CD4-positive, alpha-beta T cell (primary cell): ENCODE measurements around the gene EPC2. TPM values are rescaled to one million over a fixed set of nuclear protein-coding genes. Genes with fewer than 3 reads are reported as not detected.

Source experiments
- ATAC-seq: fragments of 200-7000 bp; cut with Tn5 transposase; one replicate; pipeline ENCODE4 v1.10.0; 2022; ENCODE audit warnings: mild to moderate bottlenecking; ENCODE audit not compliant: poor library complexity
- CTCF ChIA-PET: fragments of 350-600 bp; sonication (Branson Sonifier 250); formaldehyde crosslinking; loops from one replicate; lab custom pipeline; 2021; ENCODE audit warnings: antibody characterized with exemption, inconsistent platforms; lab: Charles Lee
- POLR2A ChIA-PET: fragments of 350-600 bp; sonication (Branson Sonifier 250); formaldehyde crosslinking; loops from one replicate; lab custom pipeline; 2021; ENCODE audit warnings: antibody characterized with exemption, inconsistent platforms; lab: Charles Lee
- DNase-seq, 14 experiments: peaks; one replicate each; pipeline ENCODE4 v3.0.0-alpha.2; 2013 to 2020; ENCODE audit warnings: mixed read lengths in 2 of 14
- H3K27ac ChIP-seq, 2 donors: one replicate each; pipeline versions ENCODE4 v1.5.1 to v1.7.0; 2013; ENCODE audit warnings: low read length in 2 of 2, low read depth in 1 of 2, mild to moderate bottlenecking in 1 of 2
- H3K27me3 ChIP-seq, 2 experiments: 1 replicate in 1 of 2; 2 replicates in 1 of 2; pipeline versions ENCODE4 v1.6.1 to v1.7.0; 2013; ENCODE audit warnings: low read length in 2 of 2, control low read depth in 1 of 2, mild to moderate bottlenecking in 1 of 2, moderate library complexity in 1 of 2; ENCODE audit not compliant: insufficient read depth in 2 of 2, control insufficient read depth in 1 of 2
- H3K36me3 ChIP-seq: one replicate; pipeline ENCODE4 v1.6.1; 2013; ENCODE audit warnings: low read length, control low read depth; ENCODE audit not compliant: insufficient read depth
- H3K4me1 ChIP-seq: one replicate; pipeline ENCODE4 v1.6.1; 2013; ENCODE audit warnings: low read length, control low read depth; ENCODE audit not compliant: insufficient read depth
- H3K4me3 ChIP-seq: one replicate; pipeline ENCODE4 v1.5.1; 2013; ENCODE audit warnings: mild to moderate bottlenecking, low read length, moderate library complexity
- H3K9me3 ChIP-seq, 2 experiments: 1 replicate in 1 of 2; 2 replicates in 1 of 2; pipeline versions ENCODE4 v1.6.1 to v1.7.0; 2013; ENCODE audit warnings: low read length in 2 of 2, mild to moderate bottlenecking in 2 of 2, control low read depth in 1 of 2, moderate library complexity in 1 of 2; ENCODE audit not compliant: control insufficient read depth in 1 of 2, insufficient read depth in 1 of 2
- H3K27ac Mint-ChIP-seq: one replicate; pipeline ENCODE4 v1.8.0; 2020; ENCODE audit warnings: mixed read lengths
- H3K27me3 Mint-ChIP-seq: one replicate; pipeline ENCODE4 v1.8.0; 2021; ENCODE audit warnings: mixed read lengths
- H3K36me3 Mint-ChIP-seq: one replicate; pipeline ENCODE4 v1.8.0; 2021; ENCODE audit warnings: low read depth, mixed read lengths
- H3K4me1 Mint-ChIP-seq: one replicate; pipeline ENCODE4 v1.8.0; 2021; ENCODE audit warnings: low read depth, mixed read lengths
- H3K4me3 Mint-ChIP-seq: one replicate; pipeline ENCODE4 v1.8.0; 2020; ENCODE audit warnings: mild to moderate bottlenecking, mixed read lengths
- H3K9me3 Mint-ChIP-seq: one replicate; pipeline ENCODE4 v1.8.0; 2020; ENCODE audit warnings: mixed read lengths
- intact Hi-C, 2 experiments: fragments of 100-400 bp; cut with DNase I in 1 of 2; cut with micrococcal nuclease in 1 of 2; formaldehyde crosslinking; loops; one replicate each; pipeline versions ENCODE4 v1.15.1 to v1.9.0; 2023 to 2025; cut with DNase I, micrococcal nuclease
- total RNA-seq, 174 experiments: library from RNA in 2 of 174; stranded (reverse) in 2 of 174; gene quantifications; one replicate each; pipeline ENCODE4 v1.2.3 and lab custom pipeline; 2021 to 2026
- TF ChIP-seq, protein P1 (sequence below): fragments of 200-600 bp; IDR thresholded peaks from one replicate; pipeline ENCODE4 v1.8.0; 2022; ENCODE audit warnings: antibody characterized with exemption, mild to moderate bottlenecking

EPC2 gene
- total RNA-seq, 2 experiments from 2014 or later = 79.6 to 85.5 TPM

DNA sequence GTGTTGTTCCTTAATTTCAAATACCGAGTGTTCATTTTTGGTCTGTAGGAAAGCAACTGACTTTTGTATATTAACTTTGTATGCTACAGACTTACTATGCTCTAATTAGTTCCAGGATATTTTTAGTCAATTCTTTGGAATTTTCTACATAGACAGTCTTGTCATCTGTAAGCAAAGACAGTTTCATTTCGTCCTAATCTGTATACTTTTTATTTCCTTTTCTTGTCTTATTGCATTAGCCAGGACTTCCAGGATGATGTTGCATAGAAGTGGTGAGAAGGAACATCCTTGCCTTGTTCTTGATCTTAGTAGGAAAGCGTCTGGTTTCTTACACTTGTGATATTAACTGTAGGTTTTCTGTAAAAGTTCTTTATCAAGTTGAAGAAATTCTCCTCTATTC is 56.5 kb downstream of the EPC2 start:
- DNase-seq (no peak), ATAC-seq (no peak)
- Mint-ChIP-seq H3K4me3 (no peak overlapping the region), H3K4me1 (peaks cover 45% of the 10 kb centered on the region), H3K27me3 (no peaks in the 10 kb centered on the region), H3K9me3 (peaks cover 14% of the 10 kb centered on the region), H3K36me3 (peaks cover 96% of the 10 kb centered on the region), H3K27ac (no peak overlapping the region)
- H3K27me3 ChIP-seq = no peaks in the 10 kb centered on the region
- CTCF ChIA-PET = no interaction called here
- intact Hi-C loops = loop anchor here in 1 of 2 experiments (5.0 kb wide), 1 partner anchor 34 kb away; no protein-coding TSS in a partner anchor
- H3K4me1 ChIP-seq = peaks cover 3% of the 10 kb centered on the region
- H3K27ac ChIP-seq = no peak overlapping the region
- peaks cover 26% of the 10 kb centered on the region for H3K36me3 ChIP-seq
- H3K4me3 ChIP-seq = no peak overlapping the region
- peaks cover 5 to 10% of the 10 kb centered on the region in 2 experiments for H3K9me3 ChIP-seq
- TF ChIP-seq, protein P1, sequence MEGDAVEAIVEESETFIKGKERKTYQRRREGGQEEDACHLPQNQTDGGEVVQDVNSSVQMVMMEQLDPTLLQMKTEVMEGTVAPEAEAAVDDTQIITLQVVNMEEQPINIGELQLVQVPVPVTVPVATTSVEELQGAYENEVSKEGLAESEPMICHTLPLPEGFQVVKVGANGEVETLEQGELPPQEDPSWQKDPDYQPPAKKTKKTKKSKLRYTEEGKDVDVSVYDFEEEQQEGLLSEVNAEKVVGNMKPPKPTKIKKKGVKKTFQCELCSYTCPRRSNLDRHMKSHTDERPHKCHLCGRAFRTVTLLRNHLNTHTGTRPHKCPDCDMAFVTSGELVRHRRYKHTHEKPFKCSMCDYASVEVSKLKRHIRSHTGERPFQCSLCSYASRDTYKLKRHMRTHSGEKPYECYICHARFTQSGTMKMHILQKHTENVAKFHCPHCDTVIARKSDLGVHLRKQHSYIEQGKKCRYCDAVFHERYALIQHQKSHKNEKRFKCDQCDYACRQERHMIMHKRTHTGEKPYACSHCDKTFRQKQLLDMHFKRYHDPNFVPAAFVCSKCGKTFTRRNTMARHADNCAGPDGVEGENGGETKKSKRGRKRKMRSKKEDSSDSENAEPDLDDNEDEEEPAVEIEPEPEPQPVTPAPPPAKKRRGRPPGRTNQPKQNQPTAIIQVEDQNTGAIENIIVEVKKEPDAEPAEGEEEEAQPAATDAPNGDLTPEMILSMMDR = no peak
- POLR2A ChIA-PET = no interaction called here

- TF ChIP-seq, protein P1 = no peak
- POLR2A ChIA-PET = no interaction called here
- peaks cover 96% of the 10 kb centered on the region for H3K36me3 Mint-ChIP-seq
Observed at GRCh38 chr2:148701877-148702276, 57.3 kb downstream of the EPC2 start.

DNA sequence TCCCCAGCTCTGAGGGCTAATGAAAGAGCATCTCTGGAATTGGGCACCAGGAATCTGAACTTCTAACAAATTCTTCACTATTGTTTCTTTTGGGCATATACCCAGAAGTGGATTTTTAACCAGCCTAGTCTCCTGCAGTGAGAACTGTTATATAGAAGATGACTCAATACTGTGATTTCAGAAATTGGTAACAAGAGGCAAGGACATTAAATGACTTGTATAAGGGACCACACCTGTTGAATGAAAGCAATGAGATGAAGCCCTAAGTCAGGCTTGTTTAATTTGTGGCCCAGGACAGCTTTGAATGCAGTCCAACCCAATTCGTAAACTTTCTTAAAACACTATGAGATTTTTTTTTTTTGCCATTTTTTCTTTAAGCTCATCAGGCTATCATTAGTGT is 57.9 kb downstream of the EPC2 start:
- Histone ChIP-seq H3K4me3 (no peak overlapping the region), H3K27ac (no peak overlapping the region), H3K27me3 (no peaks in the 10 kb centered on the region), H3K4me1 (peaks cover 3% of the 10 kb centered on the region), H3K36me3 (peaks cover 24% of the 10 kb centered on the region), H3K9me3 (peaks cover 5 to 10% of the 10 kb centered on the region in 2 experiments)
- intact Hi-C loops = loop anchor here in 1 of 2 experiments (5.0 kb wide), 1 partner anchor 35 kb away; no protein-coding TSS in a partner anchor
- ChIA-PET POLR2A (no interaction called here), CTCF (interaction anchor here (0.6 to 1.3 kb wide), 2 partner anchors 46 to 52 kb away, joined by 3 read pairs; no protein-coding TSS in a partner anchor)
- TF ChIP-seq, protein P1 = no peak
- H3K27ac Mint-ChIP-seq = no peak overlapping the region
- no peaks in the 10 kb centered on the region for H3K27me3 Mint-ChIP-seq
- DNase-seq = no peak
- peaks cover 96% of the 10 kb centered on the region for H3K36me3 Mint-ChIP-seq
- no peak for ATAC-seq
- H3K4me3 Mint-ChIP-seq = no peak overlapping the region
- H3K9me3 Mint-ChIP-seq = peaks cover 14% of the 10 kb centered on the region
- H3K4me1 Mint-ChIP-seq = peaks cover 40% of the 10 kb centered on the region

More at GRCh38 chr2:148701877-148702276, 57.3 kb downstream of the EPC2 start:
- intact Hi-C loops = loop anchor here in 1 of 2 experiments (5.0 kb wide), 1 partner anchor 35 kb away; no protein-coding TSS in a partner anchor
- H3K36me3 ChIP-seq = peaks cover 24% of the 10 kb centered on the region
- H3K4me1 Mint-ChIP-seq = peaks cover 40% of the 10 kb centered on the region
- H3K9me3 Mint-ChIP-seq = peaks cover 14% of the 10 kb centered on the region
- peaks cover 5 to 10% of the 10 kb centered on the region in 2 experiments for H3K9me3 ChIP-seq
- H3K4me3 Mint-ChIP-seq = no peak overlapping the region
- DNase-seq = no peak
- no peaks in the 10 kb centered on the region for H3K27me3 ChIP-seq
- H3K27ac Mint-ChIP-seq = no peak overlapping the region
- CTCF ChIA-PET = interaction anchor here (1.3 kb wide), 1 partner anchor 52 kb away, joined by 3 read pairs; no protein-coding TSS in a partner anchor
- H3K4me3 ChIP-seq = no peak overlapping the region
- H3K27me3 Mint-ChIP-seq = no peaks in the 10 kb centered on the region
- H3K4me1 ChIP-seq = peaks cover 3% of the 10 kb centered on the region
- no peak overlapping the region for H3K27ac ChIP-seq
- no peak for ATAC-seq
